Endothelial cell of umbilical vein (primary cell): ENCODE data around the gene COQ2. TPM values are rescaled to one million over a fixed set of nuclear protein-coding genes. Genes with fewer than 3 reads are reported as not detected.

ENCODE experiments used
- BruUV-seq: library from RNA; stranded (reverse); fragments of 400-500 nt; replicated peaks from 2 replicates; lab custom pipeline; 2021; lab: Mats Ljungman, UMichigan
- CTCF ChIA-PET: fragments of 300-600, 350-600 bp; sonication (Branson Sonifier 250); formaldehyde crosslinking; loops from one replicate; lab custom pipeline; 2021; ENCODE audit warnings: antibody characterized with exemption, inconsistent platforms; lab: Charles Lee
- POLR2A ChIA-PET: fragments of 300-600, 350-600 bp; sonication (Branson Sonifier 250); formaldehyde crosslinking; loops from one replicate; lab custom pipeline; 2021; ENCODE audit warnings: antibody characterized with exemption, inconsistent platforms; lab: Charles Lee
- DNase-seq: peaks from one replicate; pipeline ENCODE4 v3.0.0-alpha.2; 2011; ENCODE audit warnings: low read depth, low spot score
- FAIRE-seq: peaks from 2 replicates; lab custom pipeline; 2011; peaks lifted over from hg19 to GRCh38; lab: Jason Lieb, UNC
- H2AFZ ChIP-seq: 2 replicates; pipeline ENCODE4 v1.6.0; 2012; ENCODE audit warnings: low read depth, low read length, control low read depth, inconsistent platforms
- H3K27ac ChIP-seq: 2 replicates; pipeline ENCODE4 v1.5.1; 2011; ENCODE audit warnings: low read depth, mild to moderate bottlenecking, control low read depth, low read length, moderate library complexity; ENCODE audit not compliant: insufficient read depth
- H3K27me3 ChIP-seq, 2 experiments: 2 replicates each; pipeline versions ENCODE4 v1.6.0 to v1.6.1; 2011; ENCODE audit warnings: low read length in 2 of 2, mixed read lengths in 1 of 2; ENCODE audit not compliant: control insufficient read depth in 2 of 2, insufficient read depth in 2 of 2
- H3K36me3 ChIP-seq, 2 experiments: 2 replicates in 1 of 2; 3 replicates in 1 of 2; pipeline ENCODE4 v1.5.1; 2011; ENCODE audit warnings: low read length in 2 of 2, mild to moderate bottlenecking in 1 of 2, moderate library complexity in 1 of 2; ENCODE audit not compliant: control insufficient read depth in 2 of 2, insufficient read depth in 2 of 2; ENCODE audit errors: extremely low read depth in 1 of 2
- H3K4me1 ChIP-seq: 3 replicates; pipeline ENCODE4 v1.5.1; 2011; ENCODE audit warnings: mild to moderate bottlenecking, low read length; ENCODE audit not compliant: control insufficient read depth, insufficient read depth; ENCODE audit errors: extremely low read depth
- H3K4me2 ChIP-seq: 2 replicates; pipeline ENCODE4 v1.6.1; 2011; ENCODE audit warnings: low read length, control low read depth, mixed read lengths; ENCODE audit not compliant: insufficient read depth
- H3K4me3 ChIP-seq, 3 experiments: fragments of 200-600 bp in 1 of 3; sonication (generic), shearing (Covaris generic) in 1 of 3; replicated peaks in 1 of 3; 2 replicates each; pipeline ENCODE4 v1.5.1; 2011 to 2016; ENCODE audit warnings: control low read depth in 3 of 3, low read length in 3 of 3, mild to moderate bottlenecking in 2 of 3, inconsistent platforms in 1 of 3, low read depth in 1 of 3, moderate library complexity in 1 of 3; ENCODE audit not compliant: insufficient read depth in 1 of 3
- H3K79me2 ChIP-seq: 2 replicates; pipeline ENCODE4 v1.6.0; 2012; ENCODE audit warnings: low read length, inconsistent platforms; ENCODE audit not compliant: control insufficient read depth, insufficient read depth
- H3K9ac ChIP-seq: replicated peaks from 2 replicates; pipeline ENCODE3; 2011; ENCODE audit warnings: low read length, control low read depth; ENCODE audit not compliant: insufficient read depth; ENCODE audit errors: extremely low read depth
- H3K9me1 ChIP-seq: replicated peaks from 3 replicates; pipeline ENCODE4 v1.6.0; 2011; ENCODE audit warnings: mild to moderate bottlenecking, low read length; ENCODE audit not compliant: control insufficient read depth, insufficient read depth; ENCODE audit errors: extremely low read depth
- H3K9me3 ChIP-seq: replicated peaks from 2 replicates; pipeline ENCODE4 v1.5.1; 2012; ENCODE audit warnings: low read length, inconsistent platforms; ENCODE audit not compliant: control insufficient read depth, insufficient read depth
- H4K20me1 ChIP-seq: replicated peaks from 2 replicates; pipeline ENCODE3; 2011; ENCODE audit warnings: mild to moderate bottlenecking, low read length; ENCODE audit not compliant: control insufficient read depth, insufficient read depth; ENCODE audit errors: extremely low read depth
- CTCF ChIP-seq, 2 donors: IDR thresholded peaks; 1 replicate in 1 of 2; 2 replicates in 1 of 2; pipeline ENCODE4 v1.5.1; 2011; ENCODE audit warnings: low read length in 2 of 2, mild to moderate bottlenecking in 2 of 2, moderate library complexity in 2 of 2, control low read depth in 1 of 2, inconsistent platforms in 1 of 2, low read depth in 1 of 2; ENCODE audit not compliant: insufficient read depth in 1 of 2; ENCODE audit errors: extremely low read depth in 1 of 2
- EZH2 ChIP-seq: IDR thresholded peaks from 2 replicates; pipeline ENCODE4 v1.6.1; 2012; ENCODE audit warnings: borderline replicate concordance, low read depth, mild to moderate bottlenecking, moderate library complexity, low read length, inconsistent platforms; ENCODE audit not compliant: severe bottlenecking
- GATA2 ChIP-seq: IDR thresholded peaks from 2 replicates; pipeline ENCODE4 v1.7.0; 2011; ENCODE audit warnings: low read depth, mild to moderate bottlenecking, moderate library complexity, mixed read lengths, low read length; ENCODE audit not compliant: insufficient read length, insufficient read depth
- JUN ChIP-seq: IDR thresholded peaks from 2 replicates; pipeline ENCODE4 v1.6.1; 2011; ENCODE audit warnings: borderline replicate concordance, low read depth; ENCODE audit not compliant: insufficient read length, insufficient read depth
- MAX ChIP-seq: IDR thresholded peaks from 2 replicates; pipeline ENCODE4 v1.6.1; 2011; ENCODE audit not compliant: insufficient read depth, insufficient read length
- MYC ChIP-seq: IDR thresholded peaks from one replicate; pipeline ENCODE4 v1.6.1; 2011; ENCODE audit warnings: mild to moderate bottlenecking, low read depth, low read length
- POLR2A ChIP-seq: IDR thresholded peaks from 2 replicates; pipeline ENCODE4 v1.6.1; 2012; ENCODE audit warnings: low read depth, mild to moderate bottlenecking, control low read depth, low read length
- dilution Hi-C: fragments of 300-500 bp; cut with MboI; formaldehyde crosslinking; loops from one replicate; pipeline ENCODE4 v1.15.0; 2019; ENCODE audit warnings: low sequenced_read_pairs; ENCODE audit not compliant: extremely low pct_ligation_motif_present
- intact Hi-C: fragments of 100-400 bp; cut with micrococcal nuclease; formaldehyde crosslinking; loops from one replicate; pipeline ENCODE4 v1.10.0; 2022
- polyA plus RNA-seq, 4 experiments: library from polyadenylated mRNA; depleted of rRNA in 3 of 4; stranded (reverse) in 3 of 4; unstranded in 1 of 4; fragments of >200 nt; gene quantifications; 2 replicates each; pipeline versions ENCODE4 v1.2.1 to v1.2.3, GENCODE V29; 2011 to 2012; ENCODE audit warnings: missing spikeins in 1 of 4
- total RNA-seq: library from RNA; stranded (reverse); gene quantifications from 2 replicates; pipeline ENCODE4 v1.2.3, GENCODE V29; 2021

Gene COQ2
- total and polyA plus RNA-seq, 2 donors (not counting 3 experiments of a cell fraction or from before 2014, with no cell fraction given), result 25.5 to 28.0 TPM

- DNase-seq, result peak; percentile 33
- FAIRE-seq, result no peak
- no peak overlapping the region for H3K4me2 ChIP-seq
- intact Hi-C loops, result no loop called here
- ChIA-PET POLR2A (no interaction called here), CTCF (interaction anchor here (1.9 to 2.1 kb wide), 2 partner anchors 32 to 145 kb away, joined by 5 to 7 read pairs; no protein-coding TSS in a partner anchor)
- no peaks in the 10 kb centered on the region for H3K9me3 ChIP-seq
- H3K4me3 ChIP-seq, result no peak overlapping the region
- TF ChIP-seq MYC, result no peak
- no peak for TF ChIP-seq GATA2
- no peak for TF ChIP-seq POLR2A
- no peak for TF ChIP-seq JUN
- no peak for TF ChIP-seq CTCF (IDR thresholded peaks at IDR 0.05; ENCODE audit: extremely low read depth in 1 of 2, insufficient read depth in 1 of 2, low read depth in 1 of 2, low read length in 2 of 2)
- no peak for TF ChIP-seq MAX
- no peak for TF ChIP-seq EZH2
- dilution Hi-C loops, result no loop called here
- H2AFZ ChIP-seq, result peak overlapping the region; percentile 63
- no peaks in the 10 kb centered on the region for H4K20me1 ChIP-seq
- H3K4me1 ChIP-seq, result no peaks in the 10 kb centered on the region
- no peaks in the 10 kb centered on the region for H3K9me1 ChIP-seq
- H3K79me2 ChIP-seq, result no peaks in the 10 kb centered on the region
- H3K9ac ChIP-seq, result no peak overlapping the region
- no peaks in the 10 kb centered on the region for H3K36me3 ChIP-seq
- H3K27me3 ChIP-seq, result no peaks in the 10 kb centered on the region
- no TSS peak for BruUV-seq
- H3K27ac ChIP-seq, result no peak overlapping the region
Measured at GRCh38 chr4:83219344-83220331, 65.0 kb downstream of the COQ2 start.
